8988T (cell line): ENCODE data around the gene NSG2.
"Not testable (repeated sequence)": the region's sequence is repeated elsewhere in the genome, so short reads cannot be mapped to it uniquely, and the experiment has no call there.

ENCODE experiments used
- DNase-seq: peaks from one replicate; pipeline ENCODE4 v3.0.0; 2011

Gene NSG2

DNA sequence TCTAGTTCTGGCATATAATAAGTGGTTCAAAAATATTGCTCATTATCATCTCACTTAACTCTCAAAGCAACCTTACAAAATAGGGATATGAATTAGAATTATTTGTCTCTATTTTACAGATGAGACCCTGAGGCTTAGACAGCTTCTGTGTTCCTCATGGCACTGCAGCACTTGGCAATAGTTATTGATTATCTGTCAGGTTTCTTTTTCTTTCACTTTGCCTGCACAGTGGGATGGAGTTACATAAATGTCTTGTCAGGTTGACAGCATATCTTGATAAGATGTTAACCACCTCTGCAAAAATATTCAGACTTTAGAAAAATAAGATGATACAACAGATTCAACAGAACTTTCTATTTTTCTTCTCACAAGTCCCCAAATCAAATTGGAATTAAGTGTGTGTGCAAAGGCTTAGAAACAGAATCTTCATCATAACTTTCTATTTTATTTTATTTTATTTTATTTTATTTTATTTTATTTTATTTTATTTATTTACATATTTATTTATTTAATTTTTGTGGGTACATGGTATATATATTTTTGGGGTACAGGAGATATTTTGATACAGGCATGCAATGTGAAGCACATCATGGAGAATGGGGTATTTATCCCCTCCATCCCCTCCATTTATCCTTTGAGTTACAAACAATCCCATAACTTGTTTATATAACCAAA is 17.7 kb downstream of the NSG2 start:
- no peak for DNase-seq

DNA sequence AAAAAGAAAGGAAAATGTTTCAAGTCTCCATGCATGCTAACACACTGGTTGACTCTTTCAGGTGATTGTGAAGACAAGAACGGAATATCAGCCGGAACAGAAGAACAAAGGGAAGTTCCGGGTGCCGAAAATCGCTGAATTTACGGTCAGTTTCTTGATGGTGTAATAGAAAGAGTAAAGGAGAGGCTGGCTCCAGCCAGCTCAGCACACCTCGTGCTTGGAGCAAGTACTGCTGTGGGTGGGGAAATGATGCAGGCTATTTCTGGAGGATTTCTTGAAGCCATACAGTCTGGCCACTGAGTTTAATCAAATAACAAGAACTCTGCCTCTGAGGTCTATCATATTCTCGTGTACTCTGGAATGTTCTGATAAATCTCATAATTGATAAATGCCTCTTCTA is 18.7 kb downstream of the NSG2 start:
- no peak for DNase-seq

DNA sequence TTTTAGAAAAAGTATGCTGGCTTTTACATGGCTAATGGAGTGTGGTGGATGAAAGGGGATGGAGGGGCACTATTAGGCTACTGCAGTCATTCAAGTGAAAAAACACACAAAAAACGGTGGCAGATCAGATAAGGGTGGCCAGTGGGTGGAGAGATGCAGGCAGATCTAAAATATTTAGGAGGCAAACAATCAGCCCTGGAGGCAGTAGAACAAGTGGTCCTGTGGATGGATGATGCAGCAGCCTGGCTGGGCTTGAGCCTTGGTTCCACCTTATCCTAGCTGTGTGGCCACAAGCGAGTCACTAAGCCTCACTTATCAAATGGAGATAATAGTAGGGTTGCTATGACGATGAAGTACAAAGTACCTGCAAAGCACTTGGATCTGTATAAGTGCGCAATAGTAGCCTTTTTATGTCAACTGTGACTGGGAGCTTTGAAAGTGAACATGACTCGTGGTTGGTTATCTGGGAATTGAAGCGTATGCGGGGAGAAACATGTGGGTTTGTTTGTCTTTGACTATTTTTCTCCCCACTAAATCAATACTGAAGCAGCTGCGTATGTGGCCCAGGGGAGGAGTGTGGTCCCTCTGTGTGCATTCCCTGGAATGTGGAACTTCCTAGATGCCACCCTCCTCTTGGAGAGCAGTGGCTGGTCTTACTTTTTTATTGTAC is 20.2 kb downstream of the NSG2 start:
- DNase-seq, result no peak

DNA sequence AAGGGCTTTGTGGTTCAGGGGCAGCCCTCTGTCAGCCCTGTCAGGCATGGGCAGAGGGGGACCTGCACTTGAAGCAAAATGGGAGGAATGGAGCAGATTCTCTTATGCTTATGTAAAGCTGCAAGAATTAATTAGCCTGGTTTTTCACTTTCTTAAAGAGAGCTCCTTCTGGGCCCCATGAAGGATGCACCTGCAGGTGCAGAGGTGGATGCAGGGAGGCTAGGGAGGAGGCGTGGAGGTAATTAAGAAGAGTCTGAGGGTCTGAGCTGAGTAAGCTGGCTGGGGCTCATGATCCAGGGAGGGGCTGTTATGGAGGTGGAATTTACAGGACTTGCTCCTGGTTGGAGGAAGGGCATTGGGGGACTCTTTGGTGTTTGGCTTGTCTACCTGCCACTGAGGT is 22.0 kb downstream of the NSG2 start:
- no peak for DNase-seq

DNA sequence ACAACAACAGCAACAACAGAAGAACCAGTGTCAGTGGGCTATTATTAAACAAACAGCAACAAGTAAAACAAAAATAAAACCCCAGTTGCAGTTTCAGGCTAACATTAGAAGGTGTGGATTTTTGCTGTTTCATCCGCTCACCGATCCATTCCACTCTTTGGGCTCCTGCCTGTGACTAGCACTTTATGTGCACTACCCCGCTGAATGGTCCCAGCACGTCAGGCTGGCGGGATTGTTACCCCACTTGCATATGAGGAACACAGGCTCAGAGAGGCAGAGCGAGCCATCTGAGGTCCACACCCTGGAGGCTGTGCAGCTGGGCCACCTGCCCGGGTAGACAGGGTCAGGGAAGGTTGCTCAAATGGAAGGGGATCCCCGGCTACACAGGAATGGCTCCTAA is 26.0 kb downstream of the NSG2 start:
- DNase-seq, result no peak

DNA sequence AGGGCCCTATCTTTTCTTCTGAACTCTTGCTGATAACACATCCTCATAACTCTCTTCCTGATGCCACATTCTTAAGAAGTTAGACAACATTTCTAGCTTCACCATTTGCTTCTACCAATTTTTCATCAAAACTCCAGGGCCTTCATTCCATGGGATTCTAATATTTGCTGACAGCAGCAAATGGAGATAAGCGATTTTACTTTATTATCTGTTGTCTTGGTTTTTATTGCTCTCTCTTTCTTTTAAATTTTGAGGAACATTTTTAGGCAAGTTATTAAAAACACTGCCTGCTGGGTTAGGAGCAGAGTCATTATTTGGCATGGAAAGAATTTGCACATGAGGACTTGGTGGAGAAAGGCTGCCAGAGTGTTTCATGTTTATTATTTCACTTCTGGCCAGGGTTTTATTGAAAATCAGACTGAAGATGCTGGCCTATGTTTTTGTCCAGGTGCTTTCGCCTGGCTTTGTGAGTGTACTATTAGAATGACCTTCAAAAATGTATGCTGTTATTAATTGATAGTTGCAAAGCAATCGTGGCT is 27.7 kb downstream of the NSG2 start:
- no peak for DNase-seq

DNA sequence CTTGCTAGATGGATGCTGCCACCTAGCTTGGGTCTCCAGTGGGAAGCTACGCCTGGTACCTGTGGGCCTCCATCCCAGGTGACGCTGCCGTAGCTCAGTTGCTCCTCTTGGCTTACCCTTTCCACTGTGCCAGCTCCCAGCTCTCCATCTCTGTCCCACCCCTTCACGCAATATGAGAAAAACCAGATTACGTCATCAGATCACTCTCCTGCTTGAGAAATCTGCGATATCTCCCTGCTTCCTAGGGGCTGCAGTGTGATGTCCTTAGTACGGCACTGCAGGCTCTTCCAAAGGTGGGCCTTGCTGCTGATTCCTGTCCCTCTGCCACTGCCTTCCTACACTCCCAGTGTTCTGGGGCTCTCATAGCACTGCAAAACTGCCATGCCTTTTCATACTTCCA is 28.9 kb downstream of the NSG2 start:
- DNase-seq, result no peak

DNA sequence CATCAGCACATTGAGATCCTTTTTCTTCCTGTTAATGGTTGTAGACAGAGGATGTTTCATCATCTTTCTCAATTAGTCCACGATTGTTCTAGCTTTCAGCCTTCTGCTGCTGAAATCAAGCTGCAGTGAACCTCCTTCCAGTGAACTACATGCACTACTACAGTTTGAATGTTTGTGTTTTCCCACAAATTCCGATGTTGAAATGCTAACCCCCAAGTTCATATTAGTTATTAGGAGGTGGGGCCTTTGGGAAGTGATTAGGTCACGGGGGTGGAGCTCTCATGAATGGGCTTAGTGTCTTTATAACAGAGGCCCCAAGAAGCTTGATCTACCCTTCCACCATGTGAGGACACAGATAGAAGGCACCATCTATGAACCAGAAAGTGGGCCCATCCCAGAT is 32.9 kb downstream of the NSG2 start:
- no peak for DNase-seq

DNA sequence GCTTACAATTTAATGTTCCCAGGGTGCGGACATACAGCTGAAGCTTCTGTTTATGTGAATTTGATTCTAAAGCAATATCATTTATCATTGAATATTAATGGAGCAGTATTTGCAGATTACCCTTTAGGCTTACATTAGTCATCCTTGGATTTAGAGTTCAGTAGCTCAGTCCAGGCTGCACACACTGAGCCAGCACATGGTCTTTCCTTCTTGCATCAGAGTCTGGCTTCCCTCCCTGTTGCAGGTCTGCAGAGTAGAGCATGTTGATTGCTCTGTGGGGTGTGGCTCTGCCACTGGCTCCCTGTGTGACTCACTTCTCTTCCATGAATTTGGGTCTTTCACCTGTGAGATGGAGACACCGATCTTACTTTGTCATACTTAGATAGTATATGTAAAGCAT is 36.8 kb downstream of the NSG2 start:
- DNase-seq, result no peak

DNA sequence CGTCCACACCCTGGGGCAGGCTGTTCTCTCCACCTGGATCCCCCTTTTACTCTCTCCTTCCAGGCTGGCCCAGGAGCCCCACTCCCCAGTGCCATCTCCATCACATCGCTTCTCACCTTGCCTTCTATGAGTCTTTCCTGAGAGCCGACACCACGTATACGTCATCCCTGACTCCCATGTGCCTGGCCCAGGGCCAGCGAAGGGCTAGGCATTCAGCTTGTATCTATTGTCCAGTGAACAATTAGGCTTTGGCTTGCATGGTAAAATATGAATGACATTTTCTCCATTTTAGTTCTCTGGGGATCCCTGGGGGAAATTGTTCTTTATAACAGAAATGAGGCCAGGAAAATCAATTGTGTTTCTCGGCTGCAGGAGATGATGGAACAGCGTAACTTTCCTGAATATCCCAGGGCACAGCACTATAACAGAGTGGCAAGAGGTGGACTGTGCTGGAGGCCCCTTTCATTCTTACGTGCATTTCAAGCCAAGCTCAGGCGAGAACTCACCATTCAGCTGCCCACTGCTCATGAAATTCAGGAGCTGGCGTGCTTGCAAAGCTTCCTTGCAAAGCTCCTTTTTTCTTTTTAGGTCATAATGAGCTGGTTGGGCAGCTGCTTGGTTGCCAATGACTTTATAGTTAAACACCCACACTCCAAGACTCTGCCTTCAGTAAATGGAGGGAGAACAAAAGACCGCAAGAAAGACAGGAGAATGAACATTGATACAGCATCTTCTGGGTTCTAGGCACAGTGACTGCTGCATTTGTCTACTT is 37.7 kb downstream of the NSG2 start:
- DNase-seq, result no peak

DNA sequence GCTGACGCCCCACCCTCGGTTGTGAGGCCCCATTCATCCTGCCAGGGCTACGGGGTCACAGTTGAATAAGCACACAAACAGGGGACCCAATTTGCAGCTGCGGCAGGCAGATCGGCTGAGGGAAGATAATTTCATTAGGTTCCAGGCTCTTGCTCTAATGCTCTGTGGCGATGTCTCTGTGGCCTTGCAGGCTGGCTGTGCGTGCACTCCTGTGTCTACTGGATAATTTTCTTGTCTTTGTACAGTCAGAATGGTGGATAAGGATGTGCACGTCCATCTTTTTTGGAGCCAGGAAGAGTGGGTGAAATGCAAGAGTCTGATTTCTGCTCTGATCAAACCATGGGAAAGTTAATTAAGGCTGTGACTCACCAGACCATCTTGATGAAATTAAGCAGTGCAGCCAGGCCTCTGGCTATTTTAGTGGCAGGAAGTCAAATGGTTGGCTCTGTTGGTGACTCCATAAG is 39.2 kb downstream of the NSG2 start:
- no peak for DNase-seq

DNA sequence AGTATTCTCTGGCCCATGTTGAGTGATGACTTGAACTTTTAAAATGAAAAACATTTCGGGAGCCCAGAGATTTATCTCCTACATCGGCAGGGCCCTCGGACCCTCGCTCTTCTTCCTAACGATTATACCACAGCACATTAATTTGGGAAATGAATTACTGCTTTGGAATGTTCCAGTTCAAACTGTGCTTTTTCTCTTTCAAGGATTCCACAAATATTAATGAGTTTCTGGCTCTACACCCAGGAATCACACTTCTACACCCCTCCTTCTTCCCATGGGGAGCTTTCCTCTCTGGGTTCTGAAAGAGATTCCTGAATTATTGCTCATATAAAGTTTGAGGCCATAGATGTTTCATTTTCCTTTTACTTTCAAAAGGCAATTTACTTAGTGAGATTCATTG is 41.2 kb downstream of the NSG2 start:
- no peak for DNase-seq

DNA sequence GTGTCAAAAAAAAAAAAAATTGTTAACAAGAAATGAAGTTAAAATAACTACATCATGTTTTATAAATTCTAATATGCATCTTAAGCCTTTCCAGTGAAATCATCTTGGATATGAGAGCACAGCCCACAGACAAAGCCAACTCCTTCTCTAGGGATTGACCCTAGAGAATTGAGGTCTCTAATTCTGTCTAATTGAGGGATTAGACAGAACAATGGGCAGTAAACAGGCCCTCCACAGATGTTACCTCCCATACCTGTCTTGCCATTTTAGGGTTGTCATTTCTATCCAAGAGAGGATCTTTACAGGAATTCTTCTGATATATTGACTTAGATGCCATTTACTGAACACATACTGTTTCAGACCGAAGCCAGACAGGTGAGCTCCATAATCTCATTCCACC is 42.3 kb downstream of the NSG2 start:
- DNase-seq, result no peak

DNA sequence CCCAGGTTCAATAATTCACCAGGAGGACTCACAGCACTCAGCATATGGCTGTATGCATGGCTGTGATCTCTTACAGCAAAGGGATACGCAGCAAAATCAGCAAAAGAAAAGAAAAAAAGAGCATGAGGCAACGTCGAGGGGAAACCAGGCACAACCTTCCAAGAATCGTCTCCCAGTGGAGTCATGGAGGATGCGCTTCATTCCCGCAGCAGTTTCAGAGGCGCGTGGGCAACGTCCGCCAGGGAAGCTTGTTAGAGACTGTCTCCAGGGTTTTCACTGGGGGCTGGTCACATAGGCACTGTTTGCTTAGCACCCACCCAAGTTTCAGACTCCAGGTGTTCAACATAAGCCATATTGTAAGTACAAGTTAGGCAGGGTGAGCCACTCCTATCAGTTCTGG is 44.6 kb downstream of the NSG2 start:
- no peak for DNase-seq

DNA sequence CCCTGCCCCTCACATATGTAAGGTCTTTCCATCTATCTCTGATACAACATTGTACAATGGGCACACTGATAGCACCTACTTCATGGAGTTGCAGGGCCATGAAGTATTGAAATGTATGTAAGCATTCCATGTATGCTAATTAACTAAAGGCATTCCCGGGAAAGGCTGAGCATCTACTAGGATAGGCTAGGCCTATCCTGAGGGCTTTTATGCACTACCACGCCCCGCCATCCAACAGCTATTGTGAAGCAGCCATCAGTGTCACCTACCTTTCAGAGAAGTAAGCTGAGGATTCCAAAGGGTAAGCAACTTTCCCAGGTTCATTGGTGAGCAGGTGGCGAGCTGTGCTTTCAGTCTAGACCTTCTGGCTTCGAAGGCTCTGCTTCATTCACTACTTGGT is 47.6 kb downstream of the NSG2 start:
- no peak for DNase-seq

DNA sequence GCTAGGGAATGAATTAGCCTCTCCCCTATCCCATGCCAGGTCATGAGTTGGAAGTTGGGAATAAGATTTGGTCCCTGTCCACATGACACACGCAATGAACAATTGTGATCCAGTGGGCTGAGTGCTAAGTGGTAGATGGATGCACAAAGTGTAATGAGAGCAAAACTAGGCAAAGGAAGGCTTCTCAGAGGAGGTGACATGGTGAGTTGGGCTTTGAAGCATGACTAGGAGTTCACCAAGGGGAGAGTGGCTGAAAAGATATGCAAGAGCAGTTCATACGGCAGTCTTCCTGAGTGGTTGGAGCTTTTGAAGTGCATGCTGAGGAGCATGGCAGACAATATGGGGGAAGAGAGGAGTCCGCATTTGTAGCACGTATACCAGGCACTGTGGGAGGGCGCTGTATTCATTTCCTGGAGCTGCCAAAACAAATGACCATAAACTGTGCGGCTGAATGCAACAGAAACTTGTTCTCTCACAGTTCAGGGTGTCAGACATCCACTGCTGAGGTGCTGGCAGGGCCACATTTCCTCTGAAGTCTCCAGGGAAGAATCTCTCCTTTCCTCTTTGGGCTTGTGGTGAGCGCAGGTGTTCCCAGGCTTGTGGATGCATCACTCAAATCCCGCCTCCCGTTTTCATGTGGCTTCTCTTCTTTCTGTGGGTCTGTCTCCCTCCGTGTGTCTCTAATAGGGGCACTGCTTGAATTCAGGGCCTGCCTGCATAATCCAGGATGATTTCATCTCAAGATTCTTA is 49.5 kb downstream of the NSG2 start:
- no peak for DNase-seq

DNA sequence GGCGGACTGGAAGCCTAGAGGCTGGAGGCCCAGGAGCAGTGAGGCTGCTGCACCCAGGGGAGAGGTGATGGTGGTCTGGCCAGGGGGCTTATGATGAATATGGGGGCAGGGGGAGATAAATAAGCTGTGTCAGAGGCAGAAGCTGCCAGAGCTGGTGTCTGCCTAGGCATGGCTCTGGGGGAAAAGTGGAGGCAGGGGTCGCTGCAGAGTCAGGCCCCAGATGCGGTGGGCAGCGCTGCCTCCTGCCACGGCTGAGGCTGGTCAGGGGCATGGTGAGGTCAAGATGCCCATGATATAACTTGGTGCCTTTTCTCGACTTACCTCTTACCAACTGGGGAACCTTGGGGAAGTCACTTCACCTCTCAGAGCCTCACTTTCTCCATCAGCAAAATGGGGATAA is 51.1 kb downstream of the NSG2 start:
- no peak for DNase-seq

DNA sequence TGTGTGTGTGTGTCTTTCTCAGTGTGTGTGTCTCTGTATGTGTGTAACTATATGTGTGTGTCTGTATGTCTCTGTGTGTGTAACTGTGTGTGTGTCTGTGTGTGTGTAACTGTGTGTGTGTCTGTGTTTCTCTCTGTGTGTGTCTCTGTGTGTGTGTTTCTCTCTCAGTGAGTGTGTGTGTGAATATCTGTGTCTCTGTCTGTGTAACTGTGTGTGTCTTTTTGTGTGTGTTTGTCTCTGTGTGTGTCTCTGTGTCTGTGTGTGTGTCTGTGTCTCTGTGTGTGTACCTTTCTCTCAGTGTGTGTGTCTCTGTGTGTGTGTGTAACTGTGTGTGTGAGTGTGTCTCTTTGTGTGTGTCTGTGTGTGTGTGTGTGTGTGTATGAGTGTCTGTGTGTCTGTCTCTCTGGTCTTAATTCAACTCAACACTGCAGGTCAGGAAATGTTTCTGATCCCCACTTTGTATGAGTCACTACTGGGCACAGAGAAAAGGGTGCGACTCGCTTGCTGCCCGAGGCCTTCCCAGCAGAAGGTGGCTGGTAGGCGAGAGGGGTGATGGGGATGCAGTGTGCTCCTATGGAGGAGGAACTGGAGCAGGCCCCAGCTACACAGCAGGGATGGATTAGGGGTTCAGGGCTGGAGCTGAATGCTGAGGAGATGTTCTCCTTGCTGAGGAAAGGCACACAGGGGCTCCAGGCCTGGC is 52.1 kb downstream of the NSG2 start:
- DNase-seq, result no peak

DNA sequence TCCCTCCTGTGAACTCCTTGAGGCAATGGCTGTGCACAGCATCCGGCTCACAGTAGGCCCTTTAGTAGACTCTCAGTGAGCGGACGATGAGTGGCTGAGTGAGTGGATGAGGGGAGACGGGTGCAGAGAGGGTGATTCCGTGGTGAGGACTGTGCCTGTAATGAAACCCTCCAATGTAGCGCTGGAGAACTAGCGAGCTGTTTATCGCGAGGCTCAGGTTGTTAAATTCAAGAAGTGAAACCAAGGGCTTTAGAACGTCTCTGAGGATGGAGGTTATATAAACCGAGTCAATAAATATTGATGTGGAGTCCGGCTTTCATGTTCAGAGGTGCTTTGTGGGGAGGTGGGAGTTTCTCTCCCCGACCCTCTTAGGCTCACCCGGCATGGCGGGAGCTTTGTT is 53.2 kb downstream of the NSG2 start:
- DNase-seq, result no peak

DNA sequence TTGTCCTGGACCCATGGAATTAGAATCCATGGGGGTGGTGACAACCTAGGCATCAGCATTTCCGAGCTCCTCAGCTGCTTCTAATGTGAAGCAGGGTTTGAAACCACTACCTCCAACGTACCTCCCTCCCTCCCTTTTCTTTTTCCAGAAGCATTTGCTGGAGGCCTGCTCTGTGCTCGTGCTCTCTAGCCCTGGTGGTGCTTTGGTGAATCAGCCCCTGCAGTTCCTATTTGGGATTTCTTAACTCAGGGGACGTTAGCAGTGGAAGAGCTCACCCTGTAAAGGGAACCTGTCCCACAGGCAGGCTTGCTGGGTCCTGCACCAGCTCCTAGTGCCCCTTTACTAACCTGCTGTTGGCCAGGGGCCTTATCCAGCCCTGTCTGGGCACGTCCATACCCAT is 55.0 kb downstream of the NSG2 start:
- DNase-seq, result no peak

DNA sequence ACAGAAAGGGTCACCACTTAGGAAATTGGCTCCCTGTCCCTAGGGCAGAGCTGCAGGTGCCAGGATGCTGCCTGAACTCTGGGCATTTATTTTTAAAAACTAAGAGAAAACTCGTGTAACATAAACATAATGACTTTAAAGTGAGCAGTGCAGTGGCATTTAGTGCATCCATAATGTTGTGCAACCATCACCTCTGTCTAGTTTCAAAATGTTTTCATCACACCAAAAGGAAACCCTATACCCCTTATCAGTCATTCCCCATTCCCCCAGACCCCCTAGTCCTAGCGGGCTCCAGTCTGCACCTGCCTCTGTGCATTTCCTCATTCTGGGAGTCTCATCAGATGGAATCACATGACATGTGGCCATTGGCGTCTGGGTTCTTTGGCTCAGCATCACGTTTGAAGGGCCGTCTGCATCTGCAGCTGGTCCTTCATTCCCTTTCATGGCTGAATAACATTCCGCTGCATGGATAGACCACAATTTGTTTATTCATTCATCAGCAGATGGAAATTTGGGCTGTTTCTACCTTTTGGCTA is 55.8 kb downstream of the NSG2 start:
- DNase-seq, result no peak

DNA sequence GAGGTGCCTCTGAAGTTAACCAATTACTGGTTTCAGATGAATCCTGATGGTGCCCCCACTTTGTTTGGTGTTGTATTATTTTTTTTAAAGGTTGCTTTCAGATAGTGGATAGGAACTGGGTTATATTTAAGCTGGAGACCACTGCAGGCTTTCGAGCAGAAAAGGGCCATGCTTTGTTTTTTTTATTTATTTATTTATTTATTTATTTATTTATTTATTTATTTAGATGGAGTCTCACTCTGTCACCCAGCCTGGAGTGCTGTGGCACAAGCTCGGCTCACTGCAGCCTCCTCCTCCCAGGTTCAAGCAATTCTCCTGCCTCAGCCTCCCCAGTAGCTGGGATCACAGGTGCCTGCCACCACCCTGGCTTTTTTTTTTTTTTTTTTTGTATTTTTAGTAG is 57.1 kb downstream of the NSG2 start:
- DNase-seq, result not testable (repeated sequence)
